ENCODE measurements around the gene GOLGA2. TPM values are rescaled to one million over a fixed set of nuclear protein-coding genes. Genes with fewer than 3 reads are reported as not detected.
"Not testable (repeated sequence)": the region's sequence is repeated elsewhere in the genome, so short reads cannot be mapped to it uniquely, and the experiment has no call there.

GOLGA2 gene
- total RNA-seq, 2 experiments from 2014 or later: 28.2 to 58.2 TPM

GRCh38 chr9:128231638-128232527 is 43.9 kb downstream of the GOLGA2 start:
- Histone ChIP-seq H3K9me3 (ENCODE audit: low read length) (no peaks in the 10 kb centered on the region), H3K9me2 (ENCODE audit: insufficient read depth, low read length) (no peaks in the 10 kb centered on the region), H3K4me1 (ENCODE audit: insufficient read depth, low read length, poor library complexity, severe bottlenecking) (no peaks in the 10 kb centered on the region), H3K36me3 (ENCODE audit: insufficient read depth, low read length) (no peaks in the 10 kb centered on the region), H2AFZ (ENCODE audit: low read length) (no peak overlapping the region), H3K4me2 (ENCODE audit: low read length) (no peak overlapping the region), H4K20me1 (ENCODE audit: insufficient read depth, low read length) (no peaks in the 10 kb centered on the region), H3K79me2 (ENCODE audit: insufficient read depth, low read depth, low read length) (no peaks in the 10 kb centered on the region), H3K4me3 (ENCODE audit: low read depth, low read length, poor library complexity, severe bottlenecking) (no peak overlapping the region), H3K27ac (ENCODE audit: low read depth, low read length, poor library complexity, severe bottlenecking) (no peak overlapping the region)
- intact Hi-C loops (cut with micrococcal nuclease; ENCODE audit: unreplicated experiment): no loop called here
- DNase-seq (ENCODE audit: low spot score): no peak
- TF ChIP-seq EZH2phosphoT487 (IDR thresholded peaks at IDR 0.05; ENCODE audit: borderline replicate concordance, low read depth, low read length) (no peak), CTCF (conservative IDR thresholded peaks at IDR 0.05; ENCODE audit: low read length) (no peak)
- no TSS peak for BruUV-seq (replicated peaks)
- ChIA-PET CTCF (ENCODE audit: unreplicated experiment) (no interaction called here), POLR2A (no interaction called here)

- H2AFZ ChIP-seq (ENCODE audit: low read length); DNase-seq (ENCODE audit: low spot score); BruUV-seq (replicated peaks); H3K4me2 ChIP-seq (ENCODE audit: low read length); H3K9me3 ChIP-seq (ENCODE audit: low read length); H3K4me3 ChIP-seq (ENCODE audit: low read depth, low read length, poor library complexity, severe bottlenecking); CTCF ChIA-PET (ENCODE audit: unreplicated experiment); H3K27ac ChIP-seq (ENCODE audit: low read depth, low read length, poor library complexity, severe bottlenecking); H4K20me1 ChIP-seq (ENCODE audit: insufficient read depth, low read length); H3K9me2 ChIP-seq (ENCODE audit: insufficient read depth, low read length); H3K79me2 ChIP-seq (ENCODE audit: insufficient read depth, low read depth, low read length); POLR2A ChIA-PET; H3K4me1 ChIP-seq (ENCODE audit: insufficient read depth, low read length, poor library complexity, severe bottlenecking); intact Hi-C loops (cut with micrococcal nuclease; ENCODE audit: unreplicated experiment); H3K36me3 ChIP-seq (ENCODE audit: insufficient read depth, low read length): not testable (repeated sequence)
These were observed 44.9 kb downstream of the GOLGA2 start for GRCh38 chr9:128230897-128231296.

GRCh38 chr9:128226412-128226801 is 49.4 kb downstream of the GOLGA2 start:
- Histone ChIP-seq H3K27ac (ENCODE audit: low read depth, low read length, poor library complexity, severe bottlenecking) (no peak overlapping the region), H3K4me1 (ENCODE audit: insufficient read depth, low read length, poor library complexity, severe bottlenecking) (no peaks in the 10 kb centered on the region), H3K9me3 (ENCODE audit: low read length) (no peaks in the 10 kb centered on the region), H3K4me2 (ENCODE audit: low read length) (no peak overlapping the region), H2AFZ (ENCODE audit: low read length) (no peak overlapping the region), H3K9me2 (ENCODE audit: insufficient read depth, low read length) (no peaks in the 10 kb centered on the region), H3K36me3 (ENCODE audit: insufficient read depth, low read length) (no peaks in the 10 kb centered on the region), H3K79me2 (ENCODE audit: insufficient read depth, low read depth, low read length) (no peaks in the 10 kb centered on the region), H4K20me1 (ENCODE audit: insufficient read depth, low read length) (no peaks in the 10 kb centered on the region), H3K4me3 (ENCODE audit: low read depth, low read length, poor library complexity, severe bottlenecking) (no peak overlapping the region)
- CTCF ChIA-PET (ENCODE audit: unreplicated experiment): no interaction called here
- intact Hi-C loops (cut with micrococcal nuclease; ENCODE audit: unreplicated experiment): no loop called here
- POLR2A ChIA-PET: no interaction called here
- TF ChIP-seq CTCF (conservative IDR thresholded peaks at IDR 0.05; ENCODE audit: low read length) (no peak), EZH2phosphoT487 (IDR thresholded peaks at IDR 0.05; ENCODE audit: borderline replicate concordance, low read depth, low read length) (no peak)
- DNase-seq (ENCODE audit: low spot score): no peak
- no TSS peak for BruUV-seq (replicated peaks)

Measured in OCI-LY7 (cell line).